ENCODE measurements around the gene OLFML2B. TPM values are rescaled to one million over a fixed set of nuclear protein-coding genes. Genes with fewer than 3 reads are reported as not detected.

Gene OLFML2B
- total RNA-seq, 4 donors from 2014 or later = 0.70 to 2.5 (median 1.9) TPM

- Histone ChIP-seq H3K36me3 (peaks cover 0 to 12% (median 0%) of the 10 kb centered on the region in 3 donors), H3K4me1 (no peaks in the 10 kb centered on the region), H3K9me3 (no peaks in the 10 kb centered on the region), H3K4me3 (no peak overlapping the region), H3K27me3 (no peaks in the 10 kb centered on the region), H3K27ac (no peak overlapping the region)
- TF ChIP-seq CTCF (IDR thresholded peaks at IDR 0.05) = no peak
- TF ChIP-seq POLR2A (IDR thresholded peaks at IDR 0.05) = no peak
- no peak for DNase-seq
Measured at GRCh38 chr1:161954466-161954865, 69.2 kb downstream of the OLFML2B start.

- no peaks in the 10 kb centered on the region for H3K4me1 ChIP-seq
Measured at GRCh38 chr1:161954050-161954449, 69.6 kb downstream of the OLFML2B start.

GRCh38 chr1:161953256-161953920 is 70.3 kb downstream of the OLFML2B start:
- Histone ChIP-seq H3K4me3 (no peak overlapping the region), H3K36me3 (peaks cover 0 to 6% (median 0%) of the 10 kb centered on the region in 3 donors), H3K27ac (no peak overlapping the region), H3K27me3 (no peaks in the 10 kb centered on the region), H3K4me1 (no peaks in the 10 kb centered on the region), H3K9me3 (no peaks in the 10 kb centered on the region)
- no peak for TF ChIP-seq POLR2A (IDR thresholded peaks at IDR 0.05)
- TF ChIP-seq CTCF (IDR thresholded peaks at IDR 0.05) = no peak
- DNase-seq = no peak

More at GRCh38 chr1:161954050-161954449, 69.6 kb downstream of the OLFML2B start:
- DNase-seq = no peak
- Histone ChIP-seq H3K27ac (no peak overlapping the region), H3K9me3 (no peaks in the 10 kb centered on the region), H3K36me3 (peaks cover 0 to 12% (median 0%) of the 10 kb centered on the region in 3 donors), H3K4me3 (no peak overlapping the region), H3K27me3 (no peaks in the 10 kb centered on the region)
- TF ChIP-seq POLR2A (IDR thresholded peaks at IDR 0.05) = no peak
- TF ChIP-seq CTCF (IDR thresholded peaks at IDR 0.05) = no peak

- H3K4me1 ChIP-seq = no peaks in the 10 kb centered on the region
Measured at GRCh38 chr1:161952607-161953172, 71.0 kb downstream of the OLFML2B start.

GRCh38 chr1:161951646-161952045 is 72.0 kb downstream of the OLFML2B start:
- no peak overlapping the region for H3K4me3 ChIP-seq
- no peak overlapping the region for H3K27ac ChIP-seq
- DNase-seq = no peak
- H3K27me3 ChIP-seq = no peaks in the 10 kb centered on the region
- no peaks in the 10 kb centered on the region for H3K4me1 ChIP-seq
- no peaks in the 10 kb centered on the region for H3K36me3 ChIP-seq
- H3K9me3 ChIP-seq = no peaks in the 10 kb centered on the region
- TF ChIP-seq CTCF (IDR thresholded peaks at IDR 0.05) (no peak), POLR2A (IDR thresholded peaks at IDR 0.05) (no peak)

More at GRCh38 chr1:161952607-161953172, 71.0 kb downstream of the OLFML2B start:
- H3K27me3 ChIP-seq = no peaks in the 10 kb centered on the region
- no peaks in the 10 kb centered on the region for H3K36me3 ChIP-seq
- H3K9me3 ChIP-seq = no peaks in the 10 kb centered on the region
- no peak for TF ChIP-seq POLR2A (IDR thresholded peaks at IDR 0.05)
- no peak overlapping the region for H3K27ac ChIP-seq
- no peak for DNase-seq
- no peak overlapping the region for H3K4me3 ChIP-seq

GRCh38 chr1:161950377-161950776 is 73.3 kb downstream of the OLFML2B start:
- Histone ChIP-seq H3K27ac (no peak overlapping the region), H3K9me3 (no peaks in the 10 kb centered on the region), H3K27me3 (no peaks in the 10 kb centered on the region), H3K4me1 (no peaks in the 10 kb centered on the region), H3K36me3 (no peaks in the 10 kb centered on the region), H3K4me3 (no peak overlapping the region)
- no peak for DNase-seq
- no peak for TF ChIP-seq CTCF (IDR thresholded peaks at IDR 0.05)
- no peak for TF ChIP-seq POLR2A (IDR thresholded peaks at IDR 0.05)

Data from Peyer's patch (tissue), 4 donors.